GM19397 (cell line): Measurements from ENCODE around the gene IER5L.
"Not testable (repeated sequence)": the region's sequence is repeated elsewhere in the genome, so short reads cannot be mapped to it uniquely, and the experiment has no call there.

Experiments used
- ATAC-seq: cut with Tn5 transposase; IDR thresholded peaks from one replicate; pipeline ENCODE4 v1.9.1; 2021; ENCODE audit warnings: mild to moderate bottlenecking, moderate library complexity; ENCODE audit not compliant: unreplicated experiment

Gene IER5L

DNA sequence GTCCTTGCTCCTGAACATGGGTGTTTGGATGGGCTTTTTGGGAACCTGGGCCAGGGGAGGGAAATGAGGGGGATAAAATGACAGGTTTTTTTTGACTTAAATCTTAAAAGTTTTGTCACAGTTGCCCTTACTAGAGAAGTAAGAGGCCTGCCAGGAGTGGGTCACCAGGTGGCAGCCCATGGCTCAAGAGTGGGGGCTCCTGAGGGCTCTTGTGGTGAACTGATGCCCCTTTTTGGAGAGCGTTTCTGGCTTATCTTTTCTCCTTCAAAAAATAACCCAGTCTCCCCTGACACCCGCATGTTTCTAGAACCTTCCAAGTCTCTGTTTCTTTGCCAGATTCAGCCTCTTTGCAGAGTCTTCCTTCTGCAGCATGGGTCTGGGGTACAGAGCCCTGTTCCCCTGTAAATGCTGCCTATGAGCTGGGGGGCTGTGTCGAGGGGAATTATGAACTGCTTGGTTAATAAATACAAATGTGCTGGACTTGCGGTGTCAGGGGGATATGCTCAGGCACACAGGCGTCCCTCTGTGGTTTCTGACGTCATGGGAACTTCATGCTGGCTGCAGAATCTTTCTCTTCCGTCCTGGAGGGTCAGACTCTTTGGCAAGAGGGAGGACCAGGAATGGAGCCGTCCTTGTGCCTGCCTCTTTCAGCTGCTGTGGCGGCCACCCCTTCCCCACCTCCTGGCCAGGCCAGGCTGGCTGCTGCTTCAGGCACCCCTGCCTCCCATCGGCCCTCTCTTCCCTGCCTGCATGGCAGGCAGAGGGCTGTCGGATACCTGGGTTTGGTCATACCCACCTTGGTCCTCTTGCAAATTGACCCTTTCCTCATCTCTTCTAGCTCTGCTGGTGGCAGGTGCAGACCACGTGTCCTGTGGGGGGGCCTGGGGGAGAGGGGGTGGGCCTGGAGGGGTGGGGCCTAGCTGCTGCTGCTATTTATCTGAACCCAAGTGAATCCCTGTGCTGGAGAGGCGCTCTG lies 36.7 kb downstream of the IER5L start:
- ATAC-seq, result peak; percentile 34

DNA sequence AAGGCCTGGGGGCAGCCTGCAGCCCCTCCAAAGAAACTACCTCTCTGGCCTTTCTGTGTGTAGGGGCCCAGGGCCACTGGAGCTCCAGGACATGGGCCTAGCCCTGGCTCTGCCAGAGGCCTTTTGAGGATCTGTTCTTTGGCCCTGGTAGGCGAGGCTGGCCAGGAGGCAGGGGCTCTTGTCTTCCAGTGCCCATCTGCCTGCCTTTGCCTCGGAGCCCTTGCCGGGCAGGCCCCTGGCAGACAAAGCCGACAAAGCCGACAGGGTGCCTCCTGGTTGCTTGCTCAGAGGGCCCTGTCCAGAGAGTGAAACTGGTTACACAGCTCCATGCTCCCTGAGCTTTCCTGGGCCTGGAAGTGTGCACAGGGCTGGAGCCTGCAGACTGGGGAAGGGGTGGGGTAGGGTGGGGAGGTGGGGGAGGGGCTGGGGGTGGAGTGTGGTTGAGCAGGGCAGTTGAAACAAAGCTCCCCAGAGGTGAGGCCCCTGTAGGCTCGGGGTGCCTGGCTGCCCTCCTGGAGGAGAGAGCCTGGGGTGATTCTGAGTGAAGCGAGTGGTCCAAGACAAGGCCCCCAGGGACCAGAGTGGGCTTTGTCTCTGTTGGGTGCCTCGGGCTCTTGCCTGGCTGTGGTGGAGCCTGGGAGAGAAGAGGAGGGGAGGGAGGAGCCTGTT lies 37.5 kb downstream of the IER5L start:
- ATAC-seq, result peak; percentile 21

DNA sequence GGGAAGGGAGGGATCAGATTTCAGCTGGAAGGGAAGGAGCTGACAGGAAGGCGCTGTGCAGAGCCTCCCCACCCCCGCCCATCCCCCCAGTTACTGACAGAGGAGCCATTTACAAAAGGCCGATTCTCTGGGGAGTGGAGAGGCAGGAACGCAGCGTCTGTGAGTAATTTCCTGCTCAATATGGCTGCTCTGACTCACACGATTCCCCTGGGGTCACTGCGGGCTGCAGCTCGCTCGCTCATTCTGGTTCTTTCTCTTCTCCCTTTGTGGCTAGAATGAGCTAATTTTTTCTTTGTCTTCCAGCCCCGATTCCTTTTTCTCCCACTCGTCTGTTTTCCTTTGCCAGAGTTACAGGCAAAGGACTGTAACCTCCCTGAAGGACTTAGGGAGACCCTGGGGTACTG lies 38.1 kb downstream of the IER5L start:
- ATAC-seq, result peak; percentile 42

GRCh38 chr9:129139233-129139992 lies 38.6 kb downstream of the IER5L start:
- ATAC-seq, result peak; percentile 32

GRCh38 chr9:129138476-129139232 lies 39.4 kb downstream of the IER5L start:
- peak; percentile 2 for ATAC-seq

- ATAC-seq, result no peak
These were observed 40.0 kb downstream of the IER5L start for GRCh38 chr9:129138144-129138462.

DNA sequence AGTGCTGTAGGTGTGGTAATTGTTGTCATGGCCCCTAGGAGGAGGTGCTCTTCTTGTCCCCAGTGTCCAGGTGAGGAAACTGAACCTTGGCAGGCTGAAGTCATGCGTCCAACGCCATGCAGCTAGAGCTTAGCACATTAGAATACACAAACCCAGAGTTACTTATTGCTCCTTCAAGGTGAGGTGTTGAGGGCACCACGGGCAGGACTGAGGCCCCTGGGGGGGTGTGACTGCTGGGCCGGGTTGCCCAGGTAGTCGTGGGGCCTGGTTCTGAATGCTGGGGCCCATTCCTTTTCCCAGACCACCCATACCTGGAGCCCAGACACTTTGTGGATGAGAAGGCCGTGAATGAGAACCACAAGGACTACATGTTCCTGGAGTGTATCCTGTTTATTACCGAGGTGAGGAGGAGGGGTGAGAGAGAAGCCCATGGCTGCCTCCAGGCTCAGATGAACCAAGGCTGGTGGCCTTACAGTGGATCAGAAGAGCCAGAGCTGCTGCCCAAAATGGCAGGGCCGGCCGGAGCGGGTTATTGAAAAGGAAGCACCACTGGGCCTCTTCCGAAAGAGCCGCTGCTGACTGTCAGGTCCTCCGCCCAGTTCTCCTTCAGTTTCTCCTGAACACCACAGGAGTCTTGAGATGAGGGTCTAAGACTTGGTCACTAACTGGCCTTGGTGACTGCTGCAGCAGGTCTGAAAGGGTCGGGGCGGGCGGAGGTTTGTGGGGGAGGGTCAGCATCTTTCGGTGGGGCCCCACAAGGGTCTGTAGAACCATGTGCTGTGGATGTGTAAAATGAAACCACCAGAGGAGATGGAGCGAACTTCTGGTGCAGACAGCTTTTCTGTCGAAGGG lies 40.5 kb downstream of the IER5L start:
- ATAC-seq, result no peak

- ATAC-seq, result no peak
These were observed 41.5 kb downstream of the IER5L start for GRCh38 chr9:129136446-129137035.

GRCh38 chr9:129135476-129135875 lies 42.6 kb downstream of the IER5L start:
- no peak for ATAC-seq

GRCh38 chr9:129133082-129133481 lies 45.0 kb downstream of the IER5L start:
- ATAC-seq, result no peak

DNA sequence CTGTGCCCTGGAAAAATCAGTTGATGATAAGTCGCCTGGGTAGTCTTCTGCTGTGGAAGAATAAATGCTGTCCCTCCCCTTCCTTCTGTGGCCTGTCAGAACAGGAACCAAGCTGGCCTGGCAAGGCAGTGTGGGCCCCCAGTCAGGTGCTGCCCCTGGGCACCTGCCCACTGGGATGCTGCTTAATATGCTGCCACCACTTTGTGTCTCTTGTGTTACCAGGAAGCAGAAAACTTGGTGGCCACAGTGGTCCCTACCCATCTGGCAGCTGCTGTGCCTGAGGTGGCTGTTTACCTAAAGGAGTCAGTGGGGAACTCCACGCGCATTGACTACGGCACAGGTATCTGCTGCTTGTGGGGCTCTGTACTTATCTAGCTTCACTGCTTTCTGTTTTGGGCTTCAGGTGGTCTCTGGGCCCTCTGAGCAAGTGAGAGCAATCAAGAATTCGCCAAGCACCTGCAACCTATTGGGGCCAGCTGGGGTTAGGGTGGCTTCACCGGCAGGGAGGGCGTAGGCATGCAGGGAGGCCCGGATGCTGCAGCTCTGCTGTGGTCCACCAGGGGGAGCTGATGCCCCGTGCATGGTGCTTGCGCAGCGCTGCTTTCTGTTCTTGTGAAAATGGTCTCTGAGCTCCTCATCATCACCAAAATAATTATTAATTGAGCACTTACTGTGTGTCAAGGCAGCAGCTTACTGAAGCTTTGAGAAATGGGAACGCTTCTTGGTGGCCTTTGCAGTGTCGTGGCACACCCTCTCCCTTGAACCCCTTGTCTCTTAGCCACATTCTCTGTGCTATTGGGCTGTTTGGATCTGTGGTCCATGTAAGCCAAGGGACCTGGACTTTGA lies 46.5 kb downstream of the IER5L start:
- ATAC-seq, result no peak

- no peak for ATAC-seq
These were observed 47.3 kb downstream of the IER5L start for GRCh38 chr9:129130791-129131190.

GRCh38 chr9:129130271-129130670 lies 47.8 kb downstream of the IER5L start:
- not testable (repeated sequence) for ATAC-seq

GRCh38 chr9:129128689-129129088 lies 49.4 kb downstream of the IER5L start:
- no peak for ATAC-seq

DNA sequence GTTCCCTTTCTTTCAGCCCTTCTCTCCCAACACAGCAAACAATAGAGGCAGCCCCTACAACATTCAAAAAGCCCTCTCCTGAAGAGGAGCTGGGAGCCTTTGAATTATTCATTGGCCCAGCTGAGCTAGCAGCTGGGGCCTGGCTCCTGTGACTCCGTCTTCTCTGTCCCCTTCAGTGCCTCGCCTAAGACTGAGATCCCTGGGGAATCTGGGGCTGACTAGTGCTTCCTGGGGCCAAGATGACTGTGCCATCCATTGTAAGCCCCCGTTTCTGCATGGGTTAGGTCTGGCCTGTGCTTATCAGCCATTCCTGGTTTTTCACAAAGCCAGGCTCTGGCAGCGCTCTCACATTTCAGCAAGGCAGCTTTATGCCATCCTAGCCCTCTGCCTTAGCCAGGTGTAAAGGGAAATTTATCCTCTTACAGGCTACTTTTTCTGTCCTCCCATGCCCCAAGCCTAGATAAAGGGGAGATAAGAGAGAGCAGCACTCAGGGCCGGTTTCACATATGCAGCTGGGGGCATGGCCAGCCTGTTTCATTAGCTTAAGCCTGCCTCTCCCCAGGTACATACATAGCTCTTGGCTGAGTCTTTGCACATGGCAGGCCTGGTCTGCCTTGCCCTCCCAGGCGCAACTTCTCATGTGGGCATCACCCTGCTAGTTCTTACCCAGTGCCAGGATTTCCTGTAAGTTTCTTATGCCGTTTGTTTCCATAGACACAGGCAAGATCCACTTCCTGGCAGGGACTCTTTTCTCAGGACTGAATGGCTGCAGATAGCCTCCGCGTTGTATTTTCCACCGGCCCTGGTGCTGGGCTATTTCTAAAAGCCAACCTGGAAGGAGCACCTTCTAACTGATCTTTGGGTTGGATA lies 51.1 kb downstream of the IER5L start:
- ATAC-seq, result no peak
